ENCODE measurements around the gene WDR27. TPM values are rescaled to one million over a fixed set of nuclear protein-coding genes. Genes with fewer than 3 reads are reported as not detected.

The WDR27 gene
- total RNA-seq, 3 donors from 2014 or later: 21.3 to 68.6 (median 56.4) TPM

GRCh38 chr6:169500688-169501087 is 201.1 kb downstream of the WDR27 start:
- Histone ChIP-seq H3K27me3 (no peaks in the 10 kb centered on the region), H3K9me3 (no peaks in the 10 kb centered on the region), H3K27ac (no peak overlapping the region), H3K4me1 (no peaks in the 10 kb centered on the region), H3K36me3 (no peaks in the 10 kb centered on the region), H3K4me3 (no peak overlapping the region)
- TF ChIP-seq POLR2AphosphoS5 (IDR thresholded peaks at IDR 0.05): no peak
- no peak for TF ChIP-seq CTCF (IDR thresholded peaks at IDR 0.05)
- no peak for TF ChIP-seq POLR2A (IDR thresholded peaks at IDR 0.05)
- intact Hi-C loops (cut with DNase I; ENCODE audit: low total_unique reads): no loop called here
- DNase-seq (ENCODE audit: low spot score in 2 of 2): no peak

GRCh38 chr6:169499848-169500247 is 202.0 kb downstream of the WDR27 start:
- DNase-seq (ENCODE audit: low spot score in 2 of 2): no peak
- H3K36me3 ChIP-seq: no peaks in the 10 kb centered on the region
- no peaks in the 10 kb centered on the region for H3K9me3 ChIP-seq
- no peak overlapping the region for H3K4me3 ChIP-seq
- no peaks in the 10 kb centered on the region for H3K27me3 ChIP-seq
- intact Hi-C loops (cut with DNase I; ENCODE audit: low total_unique reads): no loop called here
- TF ChIP-seq CTCF (IDR thresholded peaks at IDR 0.05): no peak
- TF ChIP-seq POLR2AphosphoS5 (IDR thresholded peaks at IDR 0.05): no peak
- no peak for TF ChIP-seq POLR2A (IDR thresholded peaks at IDR 0.05)
- no peaks in the 10 kb centered on the region for H3K4me1 ChIP-seq
- no peak overlapping the region for H3K27ac ChIP-seq

- intact Hi-C loops (cut with DNase I; ENCODE audit: low total_unique reads): no loop called here
- no peaks in the 10 kb centered on the region for H3K36me3 ChIP-seq
- TF ChIP-seq POLR2AphosphoS5 (IDR thresholded peaks at IDR 0.05): no peak
- no peak for TF ChIP-seq POLR2A (IDR thresholded peaks at IDR 0.05)
- no peak for TF ChIP-seq CTCF (IDR thresholded peaks at IDR 0.05)
These were observed 202.8 kb downstream of the WDR27 start for GRCh38 chr6:169498916-169499513.

GRCh38 chr6:169495601-169496000 is 206.2 kb downstream of the WDR27 start:
- intact Hi-C loops (cut with DNase I; ENCODE audit: low total_unique reads): no loop called here
- TF ChIP-seq POLR2A (IDR thresholded peaks at IDR 0.05): no peak
- TF ChIP-seq POLR2AphosphoS5 (IDR thresholded peaks at IDR 0.05): no peak
- no peak for TF ChIP-seq CTCF (IDR thresholded peaks at IDR 0.05)

More at GRCh38 chr6:169498916-169499513, 202.8 kb downstream of the WDR27 start:
- no peaks in the 10 kb centered on the region for H3K9me3 ChIP-seq
- H3K27me3 ChIP-seq: no peaks in the 10 kb centered on the region
- no peak overlapping the region for H3K4me3 ChIP-seq
- no peak for DNase-seq (ENCODE audit: low spot score in 2 of 2)
- H3K27ac ChIP-seq: no peak overlapping the region
- no peaks in the 10 kb centered on the region for H3K4me1 ChIP-seq

GRCh38 chr6:169494038-169494437 is 207.8 kb downstream of the WDR27 start:
- no peaks in the 10 kb centered on the region for H3K36me3 ChIP-seq
- H3K9me3 ChIP-seq: no peaks in the 10 kb centered on the region
- no peak for DNase-seq (ENCODE audit: low spot score in 2 of 2)
- no peak overlapping the region for H3K4me3 ChIP-seq
- no peaks in the 10 kb centered on the region for H3K27me3 ChIP-seq
- intact Hi-C loops (cut with DNase I; ENCODE audit: low total_unique reads): no loop called here
- no peak overlapping the region for H3K27ac ChIP-seq
- H3K4me1 ChIP-seq: no peaks in the 10 kb centered on the region
- no peak for TF ChIP-seq CTCF (IDR thresholded peaks at IDR 0.05)
- TF ChIP-seq POLR2AphosphoS5 (IDR thresholded peaks at IDR 0.05): no peak
- no peak for TF ChIP-seq POLR2A (IDR thresholded peaks at IDR 0.05)

More at GRCh38 chr6:169495601-169496000, 206.2 kb downstream of the WDR27 start:
- H3K4me3 ChIP-seq: no peak overlapping the region
- H3K4me1 ChIP-seq: no peaks in the 10 kb centered on the region
- H3K9me3 ChIP-seq: no peaks in the 10 kb centered on the region
- no peaks in the 10 kb centered on the region for H3K27me3 ChIP-seq
- no peak overlapping the region for H3K27ac ChIP-seq
- no peak for DNase-seq (ENCODE audit: low spot score in 2 of 2)
- no peaks in the 10 kb centered on the region for H3K36me3 ChIP-seq

Measured in breast epithelium (tissue), 4 donors.